HG03575 (cell line): ENCODE data around the gene CTNNA3.

Source experiments
- ATAC-seq: cut with Tn5 transposase; IDR thresholded peaks from one replicate; pipeline ENCODE4 v1.9.1; 2021; ENCODE audit not compliant: unreplicated experiment, insufficient number of reproducible peaks, low FRiP score; ENCODE audit errors: extremely low read depth

The CTNNA3 gene

DNA sequence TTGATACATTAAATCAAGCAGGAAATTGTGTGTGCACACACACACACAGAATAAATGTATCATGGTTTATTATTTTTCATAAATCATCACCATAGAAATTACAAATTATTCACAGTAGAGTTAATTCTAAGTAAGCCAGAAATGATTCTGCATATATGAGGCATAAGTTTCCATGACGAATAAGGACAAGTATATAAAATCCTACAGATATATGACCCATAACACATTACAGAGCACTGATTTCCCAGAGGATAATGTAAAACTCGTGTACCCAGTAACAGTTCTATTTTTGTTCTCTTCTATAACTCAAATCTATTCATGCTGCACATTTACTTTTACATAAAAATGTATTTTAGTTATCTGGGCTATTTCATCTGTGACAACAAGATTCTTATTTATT, 600.5 kb downstream of the CTNNA3 start:
- no peak for ATAC-seq

DNA sequence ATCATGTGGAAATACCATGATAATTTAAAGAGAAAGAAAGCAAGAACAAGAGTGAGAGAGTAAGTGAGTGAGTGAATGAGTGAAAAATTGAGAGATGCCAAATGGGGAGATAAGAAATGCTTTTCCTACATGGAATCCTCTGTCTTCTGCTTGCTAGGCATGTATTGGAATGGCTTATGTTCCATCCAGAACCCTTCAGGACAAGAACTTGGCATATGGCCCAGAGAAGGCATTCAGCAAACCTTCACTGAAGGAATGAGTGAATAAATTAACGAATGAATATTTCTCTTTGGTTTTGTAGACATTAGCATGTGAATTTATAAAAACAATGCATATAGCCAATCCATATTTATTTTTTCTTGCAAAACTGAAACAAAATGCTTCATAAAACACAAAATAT, 608.0 kb downstream of the CTNNA3 start:
- ATAC-seq, result no peak

- no peak for ATAC-seq
Measured at GRCh38 chr10:67087135-67087425, 608.9 kb downstream of the CTNNA3 start.

- no peak for ATAC-seq
Measured at GRCh38 chr10:67086327-67087134, 609.5 kb downstream of the CTNNA3 start.

- ATAC-seq, result no peak
Measured at GRCh38 chr10:67079126-67079525, 616.9 kb downstream of the CTNNA3 start.

DNA sequence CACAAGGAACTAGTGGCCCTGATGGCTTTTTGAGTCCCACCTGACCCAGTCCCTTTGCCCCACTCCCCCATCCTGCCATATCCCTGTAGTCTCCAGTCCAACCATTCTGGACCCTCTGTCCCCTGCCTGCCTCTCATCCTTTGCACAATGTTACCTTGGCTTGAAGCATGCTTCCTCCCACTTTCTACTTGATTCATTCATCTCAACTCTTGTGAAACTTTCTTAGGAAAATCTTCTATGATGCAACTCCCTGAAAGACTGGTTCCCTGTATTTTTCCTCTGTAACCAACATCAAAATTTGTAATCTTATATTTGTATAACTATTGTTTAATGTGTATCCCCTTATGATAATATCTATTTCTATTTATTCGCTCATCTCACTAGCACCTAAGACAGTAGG, 618.6 kb downstream of the CTNNA3 start:
- ATAC-seq, result no peak

DNA sequence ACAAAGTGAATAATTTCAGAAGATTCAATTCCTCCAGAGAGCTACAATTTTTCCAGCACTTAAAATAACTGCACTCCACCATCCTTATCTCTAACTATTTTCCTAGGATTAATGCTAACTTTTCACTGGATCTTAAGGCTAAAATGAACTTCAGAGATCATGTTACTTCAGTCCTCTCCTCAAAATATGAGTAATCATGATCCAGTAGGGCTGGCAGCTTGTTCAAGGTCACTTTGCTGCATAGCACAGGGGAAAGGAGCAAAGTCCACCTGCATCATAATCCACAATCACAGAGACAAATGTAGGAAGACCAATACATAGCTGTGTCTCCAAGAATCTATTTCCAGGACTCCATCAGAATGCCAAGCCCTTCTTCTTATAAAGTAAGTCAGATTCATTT, 619.9 kb downstream of the CTNNA3 start:
- no peak for ATAC-seq

DNA sequence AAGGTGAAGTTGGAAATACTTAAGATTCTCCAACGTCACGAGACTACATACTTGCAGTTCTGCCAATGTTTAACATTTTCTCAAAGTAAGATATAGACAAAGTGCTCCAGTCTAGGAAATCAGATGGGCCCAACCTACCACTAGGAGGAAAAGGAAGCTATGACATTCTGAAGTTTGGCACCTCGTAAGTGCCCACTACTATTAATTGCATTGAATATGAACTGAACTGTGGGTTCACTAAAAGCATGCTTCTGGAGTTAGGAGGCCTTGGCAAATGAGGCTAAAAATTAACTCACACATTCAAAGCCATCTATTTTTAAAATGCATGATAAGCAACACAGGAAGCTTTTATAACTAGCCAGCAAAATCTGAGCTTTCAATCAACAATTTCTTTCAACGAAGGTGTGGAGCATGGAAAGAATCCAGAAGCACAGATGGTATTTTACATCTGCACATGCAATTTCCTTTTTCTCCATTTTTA, 620.5 kb downstream of the CTNNA3 start:
- ATAC-seq, result no peak

DNA sequence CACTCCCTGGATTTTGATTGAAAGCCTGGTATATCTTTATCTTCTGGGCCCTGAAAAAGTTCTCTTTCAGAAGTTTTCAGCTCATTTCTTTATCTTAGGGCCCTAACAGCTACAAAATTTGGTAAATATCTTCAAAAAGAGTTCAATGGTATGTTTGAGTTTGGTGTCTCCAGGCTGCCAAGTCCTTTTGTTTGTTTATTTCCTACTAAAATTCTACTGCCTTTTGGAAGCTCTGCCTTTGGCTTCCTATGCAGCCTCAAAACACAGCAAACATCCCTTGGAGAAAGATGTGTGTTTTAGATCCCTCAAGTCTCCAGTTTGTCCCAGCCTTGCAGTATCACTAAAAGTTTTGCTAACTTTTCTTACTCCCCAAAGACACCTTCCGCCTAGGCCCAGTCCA, 623.3 kb downstream of the CTNNA3 start:
- no peak for ATAC-seq

- no peak for ATAC-seq
Measured at GRCh38 chr10:67050415-67050814, 645.6 kb downstream of the CTNNA3 start.

- ATAC-seq, result no peak
Measured at GRCh38 chr10:67049988-67050387, 646.0 kb downstream of the CTNNA3 start.

GRCh38 chr10:67046507-67046906, 649.5 kb downstream of the CTNNA3 start:
- no peak for ATAC-seq

DNA sequence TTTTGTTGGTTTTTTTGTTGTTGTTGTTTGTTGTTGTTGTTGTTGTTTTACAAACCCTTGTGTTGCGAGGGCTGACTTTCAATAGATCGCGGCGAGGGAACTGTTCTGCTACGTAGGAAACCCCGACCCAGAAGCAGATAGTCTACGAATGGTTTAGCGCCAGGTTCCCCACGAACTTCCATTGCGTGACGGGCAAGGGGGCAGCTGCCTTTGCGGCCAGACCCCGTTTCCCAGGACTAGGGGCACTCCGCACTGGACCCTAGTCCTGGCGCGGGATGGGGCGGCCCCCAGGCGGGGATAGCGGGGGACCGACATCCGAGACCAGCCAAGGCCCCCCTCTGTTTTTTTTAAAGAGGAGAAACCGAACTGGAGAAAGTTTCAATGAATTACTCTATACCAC, 650.6 kb downstream of the CTNNA3 start:
- no peak for ATAC-seq

GRCh38 chr10:67043041-67043440, 653.0 kb downstream of the CTNNA3 start:
- no peak for ATAC-seq

- no peak for ATAC-seq
Measured at GRCh38 chr10:67036808-67037207, 659.2 kb downstream of the CTNNA3 start.

GRCh38 chr10:67033878-67034277, 662.1 kb downstream of the CTNNA3 start:
- ATAC-seq, result no peak

DNA sequence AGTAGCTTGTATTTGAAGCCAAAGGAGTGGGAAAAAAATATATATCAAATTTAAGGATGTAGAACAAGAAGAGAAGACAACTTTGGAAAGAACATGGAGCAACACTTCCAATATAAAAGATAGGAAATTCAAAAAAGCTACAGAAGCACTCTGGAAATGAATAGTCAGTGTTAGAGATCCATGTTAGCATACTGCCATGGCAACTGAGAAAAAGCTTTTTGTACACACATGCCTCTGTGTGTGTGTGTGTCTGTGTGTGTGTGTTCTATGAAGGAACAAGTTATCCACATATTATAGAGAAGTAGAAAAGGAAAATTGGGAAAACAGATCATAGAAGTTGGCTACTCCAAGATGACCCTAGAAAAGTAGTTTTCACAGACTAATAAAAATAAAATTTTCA, 673.9 kb downstream of the CTNNA3 start:
- no peak for ATAC-seq

- no peak for ATAC-seq
Measured at GRCh38 chr10:67017218-67017617, 678.8 kb downstream of the CTNNA3 start.

- no peak for ATAC-seq
Measured at GRCh38 chr10:67015225-67015624, 680.8 kb downstream of the CTNNA3 start.

GRCh38 chr10:67011981-67012380, 684.0 kb downstream of the CTNNA3 start:
- no peak for ATAC-seq

DNA sequence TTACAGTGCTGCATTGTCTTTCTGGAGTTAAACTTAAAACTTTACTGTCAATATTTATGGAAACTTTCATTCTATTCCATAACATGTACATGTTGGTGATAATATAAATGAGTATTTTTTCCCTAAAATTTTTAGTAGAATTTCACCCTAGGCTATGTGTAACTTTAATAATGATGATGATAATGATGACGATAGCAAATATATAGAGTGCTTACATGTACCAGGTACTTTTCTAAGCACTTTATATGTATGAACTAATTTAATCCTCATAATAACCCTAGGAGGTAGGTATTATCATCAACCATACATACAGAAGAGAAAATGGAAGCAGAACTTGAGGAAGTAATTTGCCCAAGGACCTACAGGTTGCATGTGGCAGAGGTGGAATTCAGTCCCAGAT, 684.5 kb downstream of the CTNNA3 start:
- no peak for ATAC-seq
